SK-N-SH (cell line): Measurements from ENCODE around the gene LRMDA.

Experiments used
- CTCF ChIP-seq: fragments of 200-600 bp; sonication (generic); IDR thresholded peaks from 2 replicates; pipeline ENCODE4 v1.6.1; 2017; ENCODE audit warnings: antibody characterized with exemption, mild to moderate bottlenecking, moderate library complexity
- EZH2phosphoT487 ChIP-seq: fragments of 200-600 bp; sonication (generic); IDR thresholded peaks from 2 replicates; pipeline ENCODE4 v1.6.1; 2017; ENCODE audit warnings: low read depth, mixed run types, mild to moderate bottlenecking, antibody characterized with exemption, moderate library complexity, borderline replicate concordance
- FOXM1 ChIP-seq: IDR thresholded peaks from 2 replicates; pipeline ENCODE4 v1.4.0; 2012; ENCODE audit warnings: low read depth, mild to moderate bottlenecking
- JUND ChIP-seq: IDR thresholded peaks from 2 replicates; pipeline ENCODE4 v1.4.0; 2012
- MAX ChIP-seq: IDR thresholded peaks from 2 replicates; pipeline ENCODE4 v1.4.0; 2012; ENCODE audit warnings: low read depth
- POLR2AphosphoS5 ChIP-seq: IDR thresholded peaks from 2 replicates; pipeline ENCODE4 v1.6.1; 2012; ENCODE audit warnings: low read depth, low read length
- RAD21 ChIP-seq: IDR thresholded peaks from 2 replicates; pipeline ENCODE4 v1.6.1; 2012; ENCODE audit warnings: mild to moderate bottlenecking, low read length
- RFX5 ChIP-seq: IDR thresholded peaks from 2 replicates; pipeline ENCODE4 v1.6.1; 2012; ENCODE audit warnings: mild to moderate bottlenecking, improper control_type of control experiment, low read length
- RXRA ChIP-seq: IDR thresholded peaks from 2 replicates; pipeline ENCODE4 v1.4.0; 2012; ENCODE audit warnings: low read depth, mild to moderate bottlenecking, borderline replicate concordance
- SIN3A ChIP-seq: IDR thresholded peaks from 2 replicates; pipeline ENCODE4 v1.6.1; 2012; ENCODE audit warnings: low read depth, mild to moderate bottlenecking, low read length, moderate library complexity, borderline replicate concordance
- SMC3 ChIP-seq: IDR thresholded peaks from 2 replicates; pipeline ENCODE4 v1.6.1; 2012; ENCODE audit warnings: low read depth, low read length, improper control_type of control experiment
- USF2 ChIP-seq: fragments of 150-350 bp; IDR thresholded peaks from 2 replicates; pipeline ENCODE4 v1.6.1; 2017; ENCODE audit warnings: antibody characterized with exemption, low read length, low read depth, borderline replicate concordance
- ZBTB33 ChIP-seq: IDR thresholded peaks from 2 replicates; pipeline ENCODE4 v1.4.0; 2012; ENCODE audit warnings: low read depth, borderline replicate concordance
- TF ChIP-seq, protein P1 (sequence below): IDR thresholded peaks from 2 replicates; pipeline ENCODE4 v1.6.1; 2012; ENCODE audit warnings: mild to moderate bottlenecking, low read depth, low read length, moderate library complexity

DNA sequence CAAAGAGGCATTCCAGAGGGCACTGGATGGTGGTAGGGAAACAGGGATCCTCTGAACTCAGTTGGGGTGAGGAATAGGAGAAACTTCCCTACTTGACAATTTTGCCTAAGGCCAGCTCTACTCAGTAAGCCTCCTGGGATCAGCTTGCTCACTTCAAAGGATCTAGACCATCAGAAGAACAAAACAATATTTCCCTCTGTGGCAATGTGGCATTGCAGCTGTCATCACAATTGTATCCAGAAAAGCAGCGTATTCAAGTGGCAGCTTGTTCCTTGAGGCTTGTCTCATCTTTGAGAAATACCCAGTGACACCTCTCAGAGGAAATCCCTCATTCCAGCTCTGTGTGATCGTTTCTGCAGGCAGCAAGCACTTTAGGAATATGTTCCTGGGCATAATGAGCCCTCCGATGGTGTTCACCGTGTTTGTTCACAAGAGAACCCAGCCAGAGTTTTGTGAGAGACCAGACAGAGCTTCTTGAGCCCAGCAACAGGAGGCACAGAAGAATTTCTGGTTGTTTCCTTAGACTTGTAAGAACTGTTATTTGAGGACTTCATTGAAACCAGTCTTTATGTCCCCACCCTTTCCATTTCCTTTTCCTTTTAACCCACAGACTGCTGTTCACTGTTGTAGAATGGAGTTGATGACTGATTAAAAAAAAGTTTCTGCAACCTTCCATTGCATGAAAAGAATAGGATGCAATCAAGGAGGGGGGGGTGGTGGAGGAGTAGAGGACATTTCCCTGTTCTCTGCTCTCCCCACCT lies 747.3 kb downstream of the LRMDA start:
- TF ChIP-seq ZBTB33 (no peak), SMC3 (no peak), CTCF (no peak), SIN3A (no peak), POLR2AphosphoS5 (no peak), USF2 (no peak), EZH2phosphoT487 (no peak), RFX5 (no peak), RAD21 (no peak), RXRA (no peak), FOXM1 (no peak), JUND (no peak), MAX (no peak)
- TF ChIP-seq, protein P1, sequence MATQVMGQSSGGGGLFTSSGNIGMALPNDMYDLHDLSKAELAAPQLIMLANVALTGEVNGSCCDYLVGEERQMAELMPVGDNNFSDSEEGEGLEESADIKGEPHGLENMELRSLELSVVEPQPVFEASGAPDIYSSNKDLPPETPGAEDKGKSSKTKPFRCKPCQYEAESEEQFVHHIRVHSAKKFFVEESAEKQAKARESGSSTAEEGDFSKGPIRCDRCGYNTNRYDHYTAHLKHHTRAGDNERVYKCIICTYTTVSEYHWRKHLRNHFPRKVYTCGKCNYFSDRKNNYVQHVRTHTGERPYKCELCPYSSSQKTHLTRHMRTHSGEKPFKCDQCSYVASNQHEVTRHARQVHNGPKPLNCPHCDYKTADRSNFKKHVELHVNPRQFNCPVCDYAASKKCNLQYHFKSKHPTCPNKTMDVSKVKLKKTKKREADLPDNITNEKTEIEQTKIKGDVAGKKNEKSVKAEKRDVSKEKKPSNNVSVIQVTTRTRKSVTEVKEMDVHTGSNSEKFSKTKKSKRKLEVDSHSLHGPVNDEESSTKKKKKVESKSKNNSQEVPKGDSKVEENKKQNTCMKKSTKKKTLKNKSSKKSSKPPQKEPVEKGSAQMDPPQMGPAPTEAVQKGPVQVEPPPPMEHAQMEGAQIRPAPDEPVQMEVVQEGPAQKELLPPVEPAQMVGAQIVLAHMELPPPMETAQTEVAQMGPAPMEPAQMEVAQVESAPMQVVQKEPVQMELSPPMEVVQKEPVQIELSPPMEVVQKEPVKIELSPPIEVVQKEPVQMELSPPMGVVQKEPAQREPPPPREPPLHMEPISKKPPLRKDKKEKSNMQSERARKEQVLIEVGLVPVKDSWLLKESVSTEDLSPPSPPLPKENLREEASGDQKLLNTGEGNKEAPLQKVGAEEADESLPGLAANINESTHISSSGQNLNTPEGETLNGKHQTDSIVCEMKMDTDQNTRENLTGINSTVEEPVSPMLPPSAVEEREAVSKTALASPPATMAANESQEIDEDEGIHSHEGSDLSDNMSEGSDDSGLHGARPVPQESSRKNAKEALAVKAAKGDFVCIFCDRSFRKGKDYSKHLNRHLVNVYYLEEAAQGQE: no peak
